ENCODE data around the gene GABBR2. TPM values are rescaled to one million over a fixed set of nuclear protein-coding genes. Genes with fewer than 3 reads are reported as not detected.

The GABBR2 gene
- total RNA-seq, 1 donor from 2014 or later = not detected

- Mint-ChIP-seq H3K4me3 (ENCODE audit: unreplicated experiment) (no peak overlapping the region), H3K36me3 (ENCODE audit: unreplicated experiment) (peaks cover 43% of the 10 kb centered on the region), H3K9me3 (ENCODE audit: unreplicated experiment) (no peaks in the 10 kb centered on the region), H3K4me1 (ENCODE audit: unreplicated experiment) (no peaks in the 10 kb centered on the region), H3K27ac (ENCODE audit: unreplicated experiment) (no peak overlapping the region), H3K27me3 (ENCODE audit: unreplicated experiment) (no peaks in the 10 kb centered on the region)
- TF ChIP-seq CTCF (IDR thresholded peaks at IDR 0.05) = no peak
- no peak for DNase-seq (ENCODE audit: extremely low spot score, unreplicated experiment)
These were observed 38.7 kb upstream of the GABBR2 start for GRCh38 chr9:98747476-98747875.

GRCh38 chr9:98745470-98745869 is 36.7 kb upstream of the GABBR2 start:
- Mint-ChIP-seq H3K9me3 (ENCODE audit: unreplicated experiment) (no peaks in the 10 kb centered on the region), H3K4me3 (ENCODE audit: unreplicated experiment) (no peak overlapping the region), H3K27me3 (ENCODE audit: unreplicated experiment) (no peaks in the 10 kb centered on the region), H3K4me1 (ENCODE audit: unreplicated experiment) (no peaks in the 10 kb centered on the region), H3K27ac (ENCODE audit: unreplicated experiment) (no peak overlapping the region), H3K36me3 (ENCODE audit: unreplicated experiment) (peaks cover 32% of the 10 kb centered on the region)
- no peak for DNase-seq (ENCODE audit: extremely low spot score, unreplicated experiment)
- no peak for TF ChIP-seq CTCF (IDR thresholded peaks at IDR 0.05)

- H3K27ac Mint-ChIP-seq (ENCODE audit: unreplicated experiment) = no peak overlapping the region
- no peak overlapping the region for H3K4me3 Mint-ChIP-seq (ENCODE audit: unreplicated experiment)
- H3K27me3 Mint-ChIP-seq (ENCODE audit: unreplicated experiment) = no peaks in the 10 kb centered on the region
- no peak for TF ChIP-seq CTCF (IDR thresholded peaks at IDR 0.05)
- peaks cover 23% of the 10 kb centered on the region for H3K36me3 Mint-ChIP-seq (ENCODE audit: unreplicated experiment)
- H3K9me3 Mint-ChIP-seq (ENCODE audit: unreplicated experiment) = no peaks in the 10 kb centered on the region
- H3K4me1 Mint-ChIP-seq (ENCODE audit: unreplicated experiment) = no peaks in the 10 kb centered on the region
- DNase-seq (ENCODE audit: extremely low spot score, unreplicated experiment) = no peak
These were observed 35.3 kb upstream of the GABBR2 start for GRCh38 chr9:98743818-98744611.

DNA sequence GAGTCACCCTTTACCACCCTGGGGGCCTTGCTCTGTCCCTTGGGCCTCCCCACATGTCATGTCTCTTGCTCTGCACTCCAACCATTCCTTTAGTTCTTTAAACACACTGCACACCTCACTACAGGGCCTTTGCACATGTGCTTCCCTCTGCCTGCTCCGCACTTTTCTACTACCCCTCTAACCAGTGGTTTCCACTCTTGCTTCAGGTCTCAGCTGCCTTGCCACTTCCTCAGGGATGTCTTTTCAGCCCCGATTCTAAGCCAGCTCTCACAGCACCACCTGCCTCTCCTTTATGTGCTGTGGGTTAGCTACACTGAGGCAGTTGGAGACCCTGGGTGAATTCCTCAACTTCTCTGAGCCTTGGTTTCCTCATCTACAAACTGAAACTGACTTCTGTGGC is 34.6 kb upstream of the GABBR2 start:
- no peak for TF ChIP-seq CTCF (IDR thresholded peaks at IDR 0.05)
- no peak overlapping the region for H3K4me3 Mint-ChIP-seq (ENCODE audit: unreplicated experiment)
- H3K27me3 Mint-ChIP-seq (ENCODE audit: unreplicated experiment) = no peaks in the 10 kb centered on the region
- H3K27ac Mint-ChIP-seq (ENCODE audit: unreplicated experiment) = no peak overlapping the region
- peaks cover 22% of the 10 kb centered on the region for H3K36me3 Mint-ChIP-seq (ENCODE audit: unreplicated experiment)
- no peak for DNase-seq (ENCODE audit: extremely low spot score, unreplicated experiment)
- peaks cover 7% of the 10 kb centered on the region for H3K9me3 Mint-ChIP-seq (ENCODE audit: unreplicated experiment)
- no peaks in the 10 kb centered on the region for H3K4me1 Mint-ChIP-seq (ENCODE audit: unreplicated experiment)

DNA sequence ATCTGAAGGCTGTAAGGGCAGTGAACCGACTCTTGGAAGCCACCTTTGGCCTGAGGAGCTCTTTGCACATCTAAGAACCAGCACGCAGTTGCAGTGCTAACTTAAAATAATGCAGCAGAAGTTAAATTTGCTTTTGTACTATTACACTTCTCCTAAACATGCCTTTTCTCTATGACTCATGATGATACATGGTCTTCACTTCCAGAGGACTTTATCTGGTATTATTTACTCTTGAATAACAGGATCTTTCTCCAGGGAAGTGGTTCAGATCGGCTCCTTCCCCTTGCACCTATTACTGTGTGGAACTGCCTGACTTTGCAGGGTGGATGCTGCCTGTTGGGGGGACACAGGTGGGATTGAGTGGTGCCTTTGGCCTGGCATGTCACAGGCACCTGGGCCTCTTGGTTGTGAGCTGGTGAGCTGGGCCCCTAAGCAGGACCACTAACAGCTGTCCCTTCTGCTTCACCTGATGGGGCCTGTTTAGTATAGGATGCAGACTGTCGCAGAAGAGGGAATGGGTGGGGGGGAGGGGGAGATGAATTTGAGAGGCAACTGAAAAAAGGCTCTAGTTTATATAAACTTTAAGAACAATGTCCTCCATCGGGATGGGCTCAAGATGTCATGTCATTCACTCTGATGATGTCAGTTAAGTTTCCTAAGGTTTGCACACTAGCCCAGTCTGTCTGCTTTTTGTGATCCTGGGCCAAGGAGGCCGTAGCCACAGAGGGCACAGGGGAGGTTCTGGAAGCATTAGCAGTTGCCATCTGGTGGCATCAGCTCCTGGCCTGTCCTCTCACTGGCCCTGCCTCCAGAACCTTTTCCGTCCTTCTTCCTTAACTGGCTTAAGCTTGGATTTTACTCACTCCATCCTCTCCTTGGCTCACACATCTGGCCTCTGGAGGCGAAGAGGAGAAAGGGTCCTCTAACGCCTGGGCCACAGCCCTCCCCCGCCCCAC is 33.9 kb upstream of the GABBR2 start:
- Mint-ChIP-seq H3K4me1 (ENCODE audit: unreplicated experiment) (no peaks in the 10 kb centered on the region), H3K27ac (ENCODE audit: unreplicated experiment) (no peak overlapping the region), H3K27me3 (ENCODE audit: unreplicated experiment) (no peaks in the 10 kb centered on the region), H3K9me3 (ENCODE audit: unreplicated experiment) (peaks cover 14% of the 10 kb centered on the region), H3K4me3 (ENCODE audit: unreplicated experiment) (no peak overlapping the region), H3K36me3 (ENCODE audit: unreplicated experiment) (peaks cover 28% of the 10 kb centered on the region)
- no peak for TF ChIP-seq CTCF (IDR thresholded peaks at IDR 0.05)
- no peak for DNase-seq (ENCODE audit: extremely low spot score, unreplicated experiment)
